OCI-LY3 (cell line): Measurements from ENCODE around the gene ATG7.

Source experiments
- H2AFZ ChIP-seq: fragments of 200-600, 300-600 bp; shearing (Covaris generic); 2 replicates; pipeline ENCODE4 v1.6.0; 2014; ENCODE audit warnings: antibody characterized with exemption, low read depth, low read length
- H3K27ac ChIP-seq: fragments of 200-600, 300-600 bp; sonication (generic); 2 replicates; pipeline ENCODE4 v1.5.1; 2014; ENCODE audit warnings: mild to moderate bottlenecking, low read length, moderate library complexity, mixed read lengths
- H3K27me3 ChIP-seq: fragments of 200-600, 300-600 bp; sonication (generic); 2 replicates; pipeline ENCODE4 v1.6.1; 2014; ENCODE audit warnings: low read depth, low read length, mixed read lengths
- H3K36me3 ChIP-seq: fragments of 200-600, 300-600 bp; sonication (generic); replicated peaks from 2 replicates; pipeline ENCODE3; 2014; ENCODE audit warnings: low read depth, low read length, mixed read lengths
- H3K4me1 ChIP-seq: fragments of 300-600, 200-600 bp; sonication (generic); 2 replicates; pipeline ENCODE4 v1.6.1; 2014; ENCODE audit warnings: low read length, mixed read lengths
- H3K4me2 ChIP-seq: fragments of 200-600, 300-600 bp; sonication (generic); 2 replicates; pipeline ENCODE4 v1.6.1; 2014; ENCODE audit warnings: low read length, mixed read lengths
- H3K4me3 ChIP-seq: fragments of 300-600, 200-600 bp; sonication (generic); 2 replicates; pipeline ENCODE4 v1.5.1; 2014; ENCODE audit warnings: antibody characterized with exemption, mild to moderate bottlenecking, low read length, moderate library complexity
- H3K79me2 ChIP-seq: fragments of 300-600, 200-600 bp; shearing (Covaris generic); 2 replicates; pipeline ENCODE4 v1.6.1; 2014; ENCODE audit warnings: mild to moderate bottlenecking, low read length, mixed read lengths
- H3K9ac ChIP-seq: fragments of 300-600, 200-600 bp; shearing (Covaris generic); 2 replicates; pipeline ENCODE4 v1.6.0; 2014; ENCODE audit warnings: mild to moderate bottlenecking, low read length, moderate library complexity
- H3K9me3 ChIP-seq: fragments of 200-600, 300-600 bp; shearing (Covaris generic); 2 replicates; pipeline ENCODE4 v1.6.1; 2014; ENCODE audit warnings: low read length, mixed read lengths; ENCODE audit not compliant: insufficient read depth
- H4K20me1 ChIP-seq: fragments of 200-600, 300-600 bp; sonication (generic); 2 replicates; pipeline ENCODE4 v1.6.1; 2016; ENCODE audit warnings: low read length, mixed read lengths; ENCODE audit not compliant: insufficient read depth
- EZH2phosphoT487 ChIP-seq: fragments of 200-600 bp; shearing (Covaris generic); IDR thresholded peaks from 2 replicates; pipeline ENCODE4 v1.6.1; 2018; ENCODE audit warnings: antibody characterized with exemption, mixed run types, low read depth
- TF ChIP-seq, protein P1 (sequence below): fragments of 200-600, 300-600 bp; sonication (generic); IDR thresholded peaks from 2 replicates; pipeline ENCODE4 v1.5.1; 2014; ENCODE audit warnings: antibody characterized with exemption, low read length, low read depth

ATG7 gene

DNA sequence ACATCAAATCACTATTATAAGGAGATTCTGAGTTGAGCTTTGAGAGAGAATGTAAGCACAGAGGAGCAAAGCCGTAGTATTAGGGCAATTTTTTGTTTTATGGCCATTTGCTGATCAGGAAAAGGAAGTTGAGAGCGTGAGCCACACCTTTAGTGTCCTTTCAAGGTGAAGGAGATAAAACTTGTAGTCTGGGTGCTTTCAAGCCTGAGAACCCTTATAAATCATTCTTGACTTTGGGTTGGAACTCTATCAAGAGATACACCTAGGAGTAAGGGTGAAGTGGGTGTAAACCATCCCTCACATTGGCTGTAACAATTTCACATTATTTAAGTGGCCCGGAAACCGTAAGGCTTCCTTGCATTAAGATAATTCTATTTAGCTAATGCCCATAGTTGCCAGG is 122.2 kb downstream of the ATG7 start:
- Histone ChIP-seq H3K79me2 (no peaks in the 10 kb centered on the region), H3K9me3 (no peaks in the 10 kb centered on the region), H3K4me1 (peaks cover 9% of the 10 kb centered on the region), H3K36me3 (no peaks in the 10 kb centered on the region), H3K27me3 (no peaks in the 10 kb centered on the region), H3K9ac (no peak overlapping the region), H4K20me1 (no peaks in the 10 kb centered on the region), H3K4me2 (no peak overlapping the region), H2AFZ (no peak overlapping the region), H3K4me3 (no peak overlapping the region), H3K27ac (no peak overlapping the region)
- TF ChIP-seq, protein P1, sequence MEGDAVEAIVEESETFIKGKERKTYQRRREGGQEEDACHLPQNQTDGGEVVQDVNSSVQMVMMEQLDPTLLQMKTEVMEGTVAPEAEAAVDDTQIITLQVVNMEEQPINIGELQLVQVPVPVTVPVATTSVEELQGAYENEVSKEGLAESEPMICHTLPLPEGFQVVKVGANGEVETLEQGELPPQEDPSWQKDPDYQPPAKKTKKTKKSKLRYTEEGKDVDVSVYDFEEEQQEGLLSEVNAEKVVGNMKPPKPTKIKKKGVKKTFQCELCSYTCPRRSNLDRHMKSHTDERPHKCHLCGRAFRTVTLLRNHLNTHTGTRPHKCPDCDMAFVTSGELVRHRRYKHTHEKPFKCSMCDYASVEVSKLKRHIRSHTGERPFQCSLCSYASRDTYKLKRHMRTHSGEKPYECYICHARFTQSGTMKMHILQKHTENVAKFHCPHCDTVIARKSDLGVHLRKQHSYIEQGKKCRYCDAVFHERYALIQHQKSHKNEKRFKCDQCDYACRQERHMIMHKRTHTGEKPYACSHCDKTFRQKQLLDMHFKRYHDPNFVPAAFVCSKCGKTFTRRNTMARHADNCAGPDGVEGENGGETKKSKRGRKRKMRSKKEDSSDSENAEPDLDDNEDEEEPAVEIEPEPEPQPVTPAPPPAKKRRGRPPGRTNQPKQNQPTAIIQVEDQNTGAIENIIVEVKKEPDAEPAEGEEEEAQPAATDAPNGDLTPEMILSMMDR: no peak
- TF ChIP-seq EZH2phosphoT487: no peak

DNA sequence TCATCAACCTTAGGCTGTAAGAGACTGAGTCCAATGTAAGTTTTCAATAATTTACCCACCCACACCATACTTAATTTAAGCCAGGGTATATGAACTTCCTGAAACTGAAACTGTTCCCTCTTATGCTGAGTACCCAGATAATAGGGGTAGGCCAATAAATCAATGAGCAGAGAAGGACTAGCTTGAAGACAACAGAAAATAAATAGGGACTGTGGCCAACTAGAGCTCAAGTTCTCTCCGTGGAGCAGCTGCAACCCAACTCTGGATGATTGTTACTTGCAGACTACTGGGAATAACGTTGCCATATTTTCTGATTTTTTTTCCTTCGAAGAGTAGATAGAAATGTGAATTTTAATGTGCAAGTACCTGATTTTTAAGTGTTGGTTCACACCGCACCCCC is 128.0 kb downstream of the ATG7 start:
- H3K4me3 ChIP-seq: no peak overlapping the region
- H3K4me1 ChIP-seq: no peaks in the 10 kb centered on the region
- no peak overlapping the region for H3K9ac ChIP-seq
- no peak overlapping the region for H3K27ac ChIP-seq
- no peaks in the 10 kb centered on the region for H4K20me1 ChIP-seq
- H3K4me2 ChIP-seq: no peak overlapping the region
- TF ChIP-seq EZH2phosphoT487: no peak
- TF ChIP-seq, protein P1: no peak
- no peaks in the 10 kb centered on the region for H3K79me2 ChIP-seq
- H3K9me3 ChIP-seq: no peaks in the 10 kb centered on the region
- no peaks in the 10 kb centered on the region for H3K27me3 ChIP-seq
- no peaks in the 10 kb centered on the region for H3K36me3 ChIP-seq
- H2AFZ ChIP-seq: no peak overlapping the region

DNA sequence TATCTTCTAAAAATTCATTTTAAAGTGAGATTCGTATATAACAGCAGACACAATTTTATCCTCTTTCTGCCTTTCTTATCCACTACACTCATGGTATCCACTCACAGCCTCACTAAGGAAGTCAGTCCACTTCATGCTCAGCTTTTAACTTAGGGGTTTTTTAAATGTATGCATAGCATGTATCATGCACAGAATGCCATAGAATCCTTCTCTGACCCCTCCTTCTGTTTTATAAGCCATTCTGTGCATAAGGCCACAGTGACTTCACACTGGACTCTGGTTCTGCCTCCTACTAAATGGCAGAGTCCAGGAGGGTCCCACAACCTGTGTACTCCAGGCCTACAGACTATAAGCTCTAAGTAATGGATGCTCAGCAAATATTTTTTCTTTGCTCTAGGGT is 129.2 kb downstream of the ATG7 start:
- Histone ChIP-seq H2AFZ (no peak overlapping the region), H3K4me3 (no peak overlapping the region), H3K9ac (no peak overlapping the region), H3K4me2 (no peak overlapping the region), H3K27me3 (no peaks in the 10 kb centered on the region), H3K9me3 (no peaks in the 10 kb centered on the region), H3K36me3 (no peaks in the 10 kb centered on the region), H3K27ac (no peak overlapping the region), H4K20me1 (no peaks in the 10 kb centered on the region), H3K79me2 (no peaks in the 10 kb centered on the region), H3K4me1 (no peaks in the 10 kb centered on the region)
- TF ChIP-seq, protein P1: no peak
- TF ChIP-seq EZH2phosphoT487: no peak

DNA sequence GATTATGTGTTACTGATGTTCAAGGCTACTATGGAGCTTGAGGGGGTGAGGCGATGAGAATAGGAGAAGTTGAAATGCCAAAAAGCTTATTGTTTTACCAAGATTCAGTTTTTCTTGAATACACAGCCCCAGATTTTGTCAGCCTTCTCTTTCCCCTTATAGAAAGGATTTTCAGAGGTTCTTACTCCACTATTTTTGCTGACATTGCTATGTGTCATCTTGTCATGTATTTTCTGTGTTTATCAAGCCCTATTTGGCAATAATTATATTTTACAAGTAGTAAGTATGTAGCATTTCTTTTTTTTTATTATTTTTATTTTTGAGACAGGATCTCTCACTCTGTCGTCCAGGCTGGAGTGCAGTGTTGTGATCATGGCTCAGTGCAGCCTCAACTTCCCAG is 133.1 kb downstream of the ATG7 start:
- H3K4me2 ChIP-seq: no peak overlapping the region
- no peak overlapping the region for H3K9ac ChIP-seq
- H3K27me3 ChIP-seq: no peaks in the 10 kb centered on the region
- no peaks in the 10 kb centered on the region for H3K9me3 ChIP-seq
- H2AFZ ChIP-seq: no peak overlapping the region
- no peaks in the 10 kb centered on the region for H3K4me1 ChIP-seq
- H4K20me1 ChIP-seq: no peaks in the 10 kb centered on the region
- no peak overlapping the region for H3K4me3 ChIP-seq
- no peaks in the 10 kb centered on the region for H3K36me3 ChIP-seq
- TF ChIP-seq, protein P1: no peak
- TF ChIP-seq EZH2phosphoT487: no peak
- no peaks in the 10 kb centered on the region for H3K79me2 ChIP-seq
- no peak overlapping the region for H3K27ac ChIP-seq
